Mesothelial cell of epicardium (in vitro differentiated cells): ENCODE results near the gene SLC39A6. TPM values are rescaled to one million over a fixed set of nuclear protein-coding genes. Genes with fewer than 3 reads are reported as not detected.
A peak's percentile ranks its signal among the peaks of the same experiment; 100 is the strongest.

Experiments
- DNase-seq, 2 experiments: peaks; one replicate each; pipeline ENCODE4 v3.0.0; 2021; ENCODE audit warnings: low spot score in 2 of 2; ENCODE audit not compliant: unreplicated experiment in 2 of 2
- H3K27ac Mint-ChIP-seq: 2 replicates; pipeline ENCODE4 v1.8.0; 2021; ENCODE audit warnings: mixed read lengths
- H3K27me3 Mint-ChIP-seq: 2 replicates; pipeline ENCODE4 v1.8.0; 2021; ENCODE audit warnings: low read depth, mixed read lengths
- H3K36me3 Mint-ChIP-seq: 2 replicates; pipeline ENCODE4 v1.8.0; 2021; ENCODE audit warnings: mixed read lengths
- H3K4me1 Mint-ChIP-seq: 2 replicates; pipeline ENCODE4 v1.8.0; 2021; ENCODE audit warnings: mixed read lengths
- H3K4me3 Mint-ChIP-seq: 2 replicates; pipeline ENCODE4 v1.8.0; 2021; ENCODE audit warnings: mild to moderate bottlenecking, moderate library complexity, mixed read lengths
- H3K9me3 Mint-ChIP-seq: 2 replicates; pipeline ENCODE4 v1.8.0; 2021; ENCODE audit warnings: mixed read lengths
- CTCF ChIP-seq: fragments of 200-600 bp; sonication (generic); IDR thresholded peaks from one replicate; pipeline ENCODE4 v1.5.0; 2021; ENCODE audit warnings: antibody characterized with exemption; ENCODE audit not compliant: unreplicated experiment
- total RNA-seq: library from RNA; stranded (reverse); gene quantifications from 3 replicates; pipeline ENCODE4 v1.2.1, GENCODE V29; 2021

Gene SLC39A6
- total RNA-seq, 1 donor from 2014 or later, result 43.1 TPM

- Mint-ChIP-seq H3K4me3 (peak overlapping the region; percentile 97), H3K4me1 (peaks cover 28% of the 10 kb centered on the region), H3K9me3 (no peaks in the 10 kb centered on the region), H3K27ac (peak overlapping the region; percentile 97), H3K36me3 (no peaks in the 10 kb centered on the region), H3K27me3 (no peaks in the 10 kb centered on the region)
- no peak for TF ChIP-seq CTCF
- DNase-seq, result peak in 1 of 2 experiments; percentile 40
Measured at GRCh38 chr18:36130039-36130831, 1.1 kb upstream of the SLC39A6 start.

GRCh38 chr18:36128907-36129299 is 237 bp downstream of the SLC39A6 start:
- peaks cover 4% of the 10 kb centered on the region for H3K36me3 Mint-ChIP-seq
- H3K27me3 Mint-ChIP-seq, result no peaks in the 10 kb centered on the region
- no peak for TF ChIP-seq CTCF
- no peaks in the 10 kb centered on the region for H3K9me3 Mint-ChIP-seq
- no peak for DNase-seq
- H3K27ac Mint-ChIP-seq, result peak overlapping the region; percentile 97
- peaks cover 28% of the 10 kb centered on the region for H3K4me1 Mint-ChIP-seq
- peak overlapping the region; percentile 97 for H3K4me3 Mint-ChIP-seq

GRCh38 chr18:36128530-36128870 is 640 bp downstream of the SLC39A6 start:
- no peak for TF ChIP-seq CTCF
- peaks cover 6% of the 10 kb centered on the region for H3K36me3 Mint-ChIP-seq
- peak overlapping the region; percentile 97 for H3K4me3 Mint-ChIP-seq
- H3K27ac Mint-ChIP-seq, result peak overlapping the region; percentile 89
- H3K9me3 Mint-ChIP-seq, result no peaks in the 10 kb centered on the region
- H3K4me1 Mint-ChIP-seq, result peaks cover 28% of the 10 kb centered on the region
- DNase-seq, result peak in 1 of 2 experiments; percentile 42
- H3K27me3 Mint-ChIP-seq, result no peaks in the 10 kb centered on the region

GRCh38 chr18:36127836-36128529 is 1.2 kb downstream of the SLC39A6 start:
- Mint-ChIP-seq H3K36me3 (peaks cover 8% of the 10 kb centered on the region), H3K4me1 (peaks cover 28% of the 10 kb centered on the region), H3K27me3 (no peaks in the 10 kb centered on the region), H3K4me3 (peak overlapping the region; percentile 97), H3K27ac (peak overlapping the region; percentile 89), H3K9me3 (no peaks in the 10 kb centered on the region)
- no peak for TF ChIP-seq CTCF
- no peak for DNase-seq

- Mint-ChIP-seq H3K27me3 (no peaks in the 10 kb centered on the region), H3K4me1 (peaks cover 19% of the 10 kb centered on the region), H3K9me3 (no peaks in the 10 kb centered on the region), H3K27ac (no peak overlapping the region), H3K4me3 (no peak overlapping the region), H3K36me3 (peaks cover 11% of the 10 kb centered on the region)
- no peak for DNase-seq
- TF ChIP-seq CTCF, result no peak
Measured at GRCh38 chr18:36126668-36127067, 2.5 kb downstream of the SLC39A6 start.
